Activated CD4-positive, alpha-beta T cell treated with anti-CD3 and anti-CD28 coated beads for 36 hours (primary cell): ENCODE results near the gene TYW3. TPM values are rescaled to one million over a fixed set of nuclear protein-coding genes. Genes with fewer than 3 reads are reported as not detected.
A peak's percentile ranks its signal among the peaks of the same experiment; 100 is the strongest.

ENCODE experiments used
- ATAC-seq: fragments of 200-7000 bp; cut with Tn5 transposase; one replicate; pipeline ENCODE4 v1.10.0; 2021; ENCODE audit warnings: mild to moderate bottlenecking, moderate library complexity
- CTCF ChIA-PET: fragments of 350-600 bp; sonication (Branson Sonifier 250); formaldehyde crosslinking; loops from one replicate; lab custom pipeline; 2021; ENCODE audit warnings: antibody characterized with exemption; lab: Charles Lee
- POLR2A ChIA-PET: fragments of 350-600 bp; sonication (Branson Sonifier 250); formaldehyde crosslinking; loops from one replicate; lab custom pipeline; 2021; ENCODE audit warnings: antibody characterized with exemption, inconsistent platforms; lab: Charles Lee
- DNase-seq: peaks from one replicate; pipeline ENCODE4 v3.0.0-alpha.2; 2020
- H3K27ac Mint-ChIP-seq: one replicate; pipeline ENCODE4 v1.8.0; 2021; ENCODE audit warnings: mixed read lengths
- H3K27me3 Mint-ChIP-seq: one replicate; pipeline ENCODE4 v1.8.0; 2021; ENCODE audit warnings: mixed read lengths
- H3K36me3 Mint-ChIP-seq: one replicate; pipeline ENCODE4 v1.8.0; 2021; ENCODE audit warnings: low read depth, mixed read lengths
- H3K4me1 Mint-ChIP-seq: one replicate; pipeline ENCODE4 v1.8.0; 2021; ENCODE audit warnings: mixed read lengths
- H3K4me3 Mint-ChIP-seq: one replicate; pipeline ENCODE4 v1.8.0; 2021; ENCODE audit warnings: mild to moderate bottlenecking, moderate library complexity, mixed read lengths
- H3K9me3 Mint-ChIP-seq: one replicate; pipeline ENCODE4 v1.8.0; 2021; ENCODE audit warnings: low read depth, mixed read lengths
- intact Hi-C, 2 experiments: fragments of 100-400 bp; cut with DNase I in 1 of 2; cut with micrococcal nuclease in 1 of 2; formaldehyde crosslinking; loops; one replicate each; pipeline versions ENCODE4 v1.14.2 to v1.15.1; 2022 to 2024; cut with DNase I, micrococcal nuclease
- total RNA-seq, 2 experiments: library from RNA; stranded (reverse); gene quantifications; one replicate each; pipeline ENCODE4 v1.2.3, GENCODE V29; 2021

The TYW3 gene
- total RNA-seq: 10 to 100 TPM; 29.9 to 33.7 TPM

GRCh38 chr1:74732960-74733603 lies at the start of gene TYW3, which contains the start of gene CRYZ:
Gene TYW3 (plus strand): TSS chr1:74733152. CDS start chr1:74733245, 93 bp downstream.
Gene CRYZ (minus strand): TSS chr1:74733050. CDS start chr1:74724821, 8,229 bp downstream.
- Mint-ChIP-seq H3K27ac (peak within 1 kb of the TSS; percentile 99), H3K36me3 (peaks cover 28% of the 10 kb centered on the region), H3K9me3 (no peaks in the 10 kb centered on the region), H3K27me3 (no peaks in the 10 kb centered on the region), H3K4me1 (peaks cover 52% of the 10 kb centered on the region), H3K4me3 (peak within 1 kb of the TSS; percentile 95)
- intact Hi-C loops: loop anchor here (1.0 to 10.0 kb wide), 5 partner anchors 30 to 1052 kb away; partner anchors contain the start of genes ACADM (in 2 of the 2), FPGT (in 2 of the 2), LRRIQ3 (in 2 of the 2) and RABGGTB (in 1 of the 2)
- CTCF ChIA-PET: interaction anchor here (0.7 to 2.4 kb wide), 18 partner anchors 7 to 387 kb away, joined by 3 to 18 read pairs (median 4); no protein-coding TSS in a partner anchor
- ATAC-seq: peak; percentile 80
- peak; percentile 91 for DNase-seq
- POLR2A ChIA-PET: interaction anchor here (0.7 kb wide), 1 partner anchor 21 kb away, joined by 7 read pairs; no protein-coding TSS in a partner anchor

- no peaks in the 10 kb centered on the region for H3K4me1 Mint-ChIP-seq
- ATAC-seq (no peak), DNase-seq (no peak)
- no peaks in the 10 kb centered on the region for H3K36me3 Mint-ChIP-seq
- POLR2A ChIA-PET: no interaction called here
- CTCF ChIA-PET: no interaction called here
- H3K4me3 Mint-ChIP-seq: no peak overlapping the region
- H3K27ac Mint-ChIP-seq: no peak overlapping the region
- peaks cover 10% of the 10 kb centered on the region for H3K27me3 Mint-ChIP-seq
- intact Hi-C loops: loop anchor here in 1 of 2 experiments (10.0 kb wide), 1 partner anchor 179 kb away; no protein-coding TSS in a partner anchor
- H3K9me3 Mint-ChIP-seq: no peaks in the 10 kb centered on the region
Measured at GRCh38 chr1:74683656-74684055, 49.3 kb upstream of the TYW3 start.

DNA sequence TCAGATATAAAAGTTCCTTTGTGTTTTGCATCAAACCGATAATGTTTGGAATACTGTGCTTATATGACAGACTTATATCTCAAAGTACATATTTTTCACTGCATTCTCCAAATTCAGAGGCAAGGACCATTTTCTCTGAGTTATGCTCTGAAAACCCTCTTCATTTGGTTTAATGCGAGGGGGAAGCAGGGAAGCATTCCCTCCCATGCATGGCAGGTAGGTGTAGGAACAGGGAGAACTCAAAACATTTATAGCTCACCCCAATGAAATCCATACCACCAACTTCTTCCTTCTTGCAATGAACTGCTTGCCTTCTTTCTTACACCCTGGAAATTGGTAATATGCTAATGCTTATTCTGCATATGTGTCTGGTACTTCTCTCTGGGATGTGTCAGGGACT lies 48.7 kb upstream of the TYW3 start:
- H3K4me3 Mint-ChIP-seq: no peak overlapping the region

GRCh38 chr1:74686928-74687327 lies 46.0 kb upstream of the TYW3 start:
- Mint-ChIP-seq H3K27me3 (peaks cover 2% of the 10 kb centered on the region), H3K4me1 (no peaks in the 10 kb centered on the region), H3K36me3 (no peaks in the 10 kb centered on the region), H3K9me3 (no peaks in the 10 kb centered on the region), H3K27ac (no peak overlapping the region), H3K4me3 (no peak overlapping the region)
- POLR2A ChIA-PET: no interaction called here
- CTCF ChIA-PET: interaction anchor here (1.1 kb wide), 1 partner anchor 16 kb away, joined by 3 read pairs; no protein-coding TSS in a partner anchor
- intact Hi-C loops: loop anchor here in 1 of 2 experiments (5.0 to 10.0 kb wide), 3 partner anchors 182 to 845 kb away; no protein-coding TSS in a partner anchor
- DNase-seq (no peak), ATAC-seq (no peak)

More for the DNA sequence above, 48.7 kb upstream of the TYW3 start:
- POLR2A ChIA-PET: no interaction called here
- intact Hi-C loops: loop anchor here in 1 of 2 experiments (10.0 kb wide), 1 partner anchor 180 kb away; no protein-coding TSS in a partner anchor
- H3K9me3 Mint-ChIP-seq: no peaks in the 10 kb centered on the region
- no peak overlapping the region for H3K27ac Mint-ChIP-seq
- H3K36me3 Mint-ChIP-seq: no peaks in the 10 kb centered on the region
- H3K27me3 Mint-ChIP-seq: peaks cover 6% of the 10 kb centered on the region
- DNase-seq (no peak), ATAC-seq (no peak)
- no peaks in the 10 kb centered on the region for H3K4me1 Mint-ChIP-seq
- CTCF ChIA-PET: no interaction called here

GRCh38 chr1:74689621-74690363 lies 43.2 kb upstream of the TYW3 start:
- ChIA-PET CTCF (interaction anchor here (0.7 to 2.4 kb wide), 28 partner anchors 9 to 729 kb away, joined by 3 to 13 read pairs (median 4); partner anchors contain the start of genes CRYZ and TYW3), POLR2A (no interaction called here)
- H3K4me1 Mint-ChIP-seq: no peaks in the 10 kb centered on the region
- H3K27ac Mint-ChIP-seq: no peak overlapping the region
- H3K9me3 Mint-ChIP-seq: no peaks in the 10 kb centered on the region
- intact Hi-C loops: loop anchor here in 1 of 2 experiments (1.0 to 10.0 kb wide), 4 partner anchors 44 to 847 kb away; partner anchors contain the start of genes CRYZ and TYW3
- no peaks in the 10 kb centered on the region for H3K36me3 Mint-ChIP-seq
- H3K27me3 Mint-ChIP-seq: no peaks in the 10 kb centered on the region
- no peak overlapping the region for H3K4me3 Mint-ChIP-seq
- ATAC-seq: no peak
- peak; percentile 53 for DNase-seq

DNA sequence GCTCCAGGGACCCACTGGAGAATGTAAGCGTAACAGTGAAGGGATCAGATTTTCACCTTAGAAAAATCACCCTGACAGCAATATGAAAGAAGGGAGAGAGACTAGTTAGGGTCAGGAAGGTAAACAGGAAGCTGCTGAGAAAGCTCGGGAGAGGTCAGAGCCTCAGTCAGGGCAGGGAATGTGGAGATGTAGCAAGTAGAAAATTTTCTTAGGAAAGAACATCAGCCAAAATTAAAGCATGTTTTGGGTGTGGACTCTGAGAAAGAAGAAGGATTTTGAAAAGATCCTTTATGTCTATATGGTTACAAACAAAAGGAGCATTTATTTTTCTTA lies 42.6 kb upstream of the TYW3 start:
- DNase-seq: no peak
- POLR2A ChIA-PET: no interaction called here
- Mint-ChIP-seq H3K9me3 (no peaks in the 10 kb centered on the region), H3K4me1 (no peaks in the 10 kb centered on the region), H3K27me3 (no peaks in the 10 kb centered on the region), H3K36me3 (no peaks in the 10 kb centered on the region), H3K27ac (no peak overlapping the region), H3K4me3 (no peak overlapping the region)
- CTCF ChIA-PET: interaction anchor here (0.6 to 2.4 kb wide), 16 partner anchors 10 to 1838 kb away, joined by 3 to 13 read pairs (median 4); partner anchors contain the start of genes CRYZ and TYW3
- no peak for ATAC-seq
- intact Hi-C loops: loop anchor here in 1 of 2 experiments (1.0 kb wide), 1 partner anchor 43 kb away; the partner anchor contains the start of genes CRYZ and TYW3

DNA sequence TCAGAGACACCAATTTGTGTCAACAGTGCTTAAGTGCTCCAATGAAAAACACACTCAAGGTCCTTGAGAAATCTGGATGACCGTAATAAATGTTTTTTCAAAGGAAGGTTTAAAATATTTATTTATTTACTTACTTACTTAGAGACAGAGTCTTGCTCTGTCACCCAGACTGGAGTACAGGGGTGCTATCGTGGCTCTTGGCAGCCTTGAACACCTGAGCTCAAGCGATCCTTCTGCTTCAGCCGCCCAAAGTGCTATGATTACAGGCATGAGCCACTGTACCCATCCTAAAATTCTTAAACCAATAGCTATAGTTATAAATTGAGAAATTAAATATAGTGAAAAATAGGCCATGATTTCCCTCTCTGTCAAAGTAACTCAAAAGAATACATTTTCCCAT lies 42.0 kb upstream of the TYW3 start:
- no peak for DNase-seq
- ChIA-PET CTCF (interaction anchor here (0.6 to 2.4 kb wide), 3 partner anchors 27 to 1839 kb away, joined by 3 to 7 read pairs (median 3); no protein-coding TSS in a partner anchor), POLR2A (no interaction called here)
- intact Hi-C loops: loop anchor here in 1 of 2 experiments (1.0 kb wide), 1 partner anchor 42 kb away; the partner anchor contains the start of genes CRYZ and TYW3
- no peak overlapping the region for H3K4me3 Mint-ChIP-seq
- H3K9me3 Mint-ChIP-seq: no peaks in the 10 kb centered on the region
- H3K4me1 Mint-ChIP-seq: no peaks in the 10 kb centered on the region
- no peak for ATAC-seq
- H3K27me3 Mint-ChIP-seq: no peaks in the 10 kb centered on the region
- no peak overlapping the region for H3K27ac Mint-ChIP-seq
- H3K36me3 Mint-ChIP-seq: no peaks in the 10 kb centered on the region

GRCh38 chr1:74693473-74693872 lies 39.5 kb upstream of the TYW3 start:
- H3K9me3 Mint-ChIP-seq: no peaks in the 10 kb centered on the region
- ChIA-PET CTCF (no interaction called here), POLR2A (no interaction called here)
- intact Hi-C loops: no loop called here
- no peak overlapping the region for H3K27ac Mint-ChIP-seq
- H3K4me3 Mint-ChIP-seq: no peak overlapping the region
- ATAC-seq (no peak), DNase-seq (no peak)
- no peaks in the 10 kb centered on the region for H3K4me1 Mint-ChIP-seq
- no peaks in the 10 kb centered on the region for H3K36me3 Mint-ChIP-seq
- H3K27me3 Mint-ChIP-seq: no peaks in the 10 kb centered on the region

- H3K36me3 Mint-ChIP-seq: no peaks in the 10 kb centered on the region
- ATAC-seq (no peak), DNase-seq (no peak)
- H3K4me3 Mint-ChIP-seq: no peak overlapping the region
- ChIA-PET POLR2A (no interaction called here), CTCF (interaction anchor here (0.7 kb wide), 1 partner anchor 54 kb away, joined by 3 read pairs; no protein-coding TSS in a partner anchor)
- intact Hi-C loops: no loop called here
- no peak overlapping the region for H3K27ac Mint-ChIP-seq
- H3K27me3 Mint-ChIP-seq: no peaks in the 10 kb centered on the region
- no peaks in the 10 kb centered on the region for H3K4me1 Mint-ChIP-seq
- H3K9me3 Mint-ChIP-seq: no peaks in the 10 kb centered on the region
Measured at GRCh38 chr1:74697832-74698231, 35.1 kb upstream of the TYW3 start.

- Mint-ChIP-seq H3K27ac (no peak overlapping the region), H3K36me3 (peaks cover 11% of the 10 kb centered on the region), H3K9me3 (no peaks in the 10 kb centered on the region), H3K4me1 (no peaks in the 10 kb centered on the region), H3K4me3 (no peak overlapping the region), H3K27me3 (no peaks in the 10 kb centered on the region)
- ChIA-PET POLR2A (no interaction called here), CTCF (interaction anchor here (0.9 to 2.0 kb wide), 2 partner anchors 10 to 30 kb away, joined by 5 read pairs; no protein-coding TSS in a partner anchor)
- DNase-seq: no peak
- ATAC-seq: no peak
- intact Hi-C loops: no loop called here
Measured at GRCh38 chr1:74699331-74699730, 33.6 kb upstream of the TYW3 start.
